GM18517 (cell line): ENCODE measurements around the gene UBE2F.
"Not testable (repeated sequence)": the region's sequence is repeated elsewhere in the genome, so short reads cannot be mapped to it uniquely, and the experiment has no call there.

Experiments used
- ATAC-seq: cut with Tn5 transposase; IDR thresholded peaks from one replicate; pipeline ENCODE4 v1.9.1; 2021; ENCODE audit warnings: mild to moderate bottlenecking, moderate library complexity; ENCODE audit not compliant: unreplicated experiment

Gene UBE2F

DNA sequence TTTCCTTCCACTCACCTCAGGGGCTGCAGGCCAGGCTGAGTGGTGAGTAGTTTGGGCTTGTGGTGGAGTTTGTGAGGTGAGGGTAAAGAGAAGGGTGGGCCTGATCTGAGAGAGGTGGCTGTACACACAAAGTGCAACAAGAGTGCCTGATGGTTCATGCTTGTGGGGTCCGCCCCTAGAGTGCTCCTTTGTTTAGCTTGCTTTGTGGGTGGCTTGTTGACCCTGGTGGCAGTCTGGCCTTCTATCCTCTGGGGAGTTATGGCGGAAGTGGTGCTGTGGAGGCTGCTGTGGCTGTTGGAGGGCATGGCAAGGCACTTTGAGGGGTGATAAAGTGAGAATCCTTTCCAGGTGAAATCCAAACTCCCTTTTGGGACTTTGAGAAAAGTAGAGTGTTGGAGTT is 10.6 kb downstream of the UBE2F start:
- no peak for ATAC-seq

DNA sequence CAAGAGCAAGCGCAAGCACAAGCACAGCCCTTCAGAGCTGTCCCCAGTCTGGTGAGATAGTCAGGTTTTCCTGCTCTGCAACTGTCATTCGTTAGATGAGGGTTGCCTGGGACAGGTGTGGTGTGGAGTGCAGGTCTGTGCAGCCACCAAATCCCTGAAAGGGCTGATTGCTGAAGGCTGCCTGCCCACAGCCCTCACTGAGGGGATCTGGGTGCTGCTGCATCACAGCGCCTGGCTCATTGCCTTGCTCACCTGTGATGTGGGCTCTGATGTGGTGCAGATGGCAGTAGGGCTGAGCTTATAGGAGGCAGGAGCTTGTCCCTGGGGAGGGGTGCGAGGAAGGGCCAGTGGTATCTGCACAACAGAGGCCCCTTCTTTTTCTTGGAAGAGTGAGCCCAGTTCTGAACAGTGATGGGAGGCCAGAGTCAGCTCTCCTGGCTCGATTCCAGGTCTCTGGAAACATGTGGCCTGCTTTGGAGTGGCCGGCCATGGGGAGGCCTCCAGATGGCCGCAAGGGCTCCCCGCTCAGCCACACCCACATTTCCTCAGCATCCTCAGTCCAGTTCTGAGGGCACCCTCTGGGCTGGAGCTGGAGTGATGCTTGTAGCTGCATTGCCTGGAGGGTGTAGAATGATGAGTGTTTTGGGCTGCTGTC is 11.4 kb downstream of the UBE2F start:
- no peak for ATAC-seq

GRCh38 chr2:237979331-237979730 is 12.5 kb downstream of the UBE2F start:
- no peak for ATAC-seq

DNA sequence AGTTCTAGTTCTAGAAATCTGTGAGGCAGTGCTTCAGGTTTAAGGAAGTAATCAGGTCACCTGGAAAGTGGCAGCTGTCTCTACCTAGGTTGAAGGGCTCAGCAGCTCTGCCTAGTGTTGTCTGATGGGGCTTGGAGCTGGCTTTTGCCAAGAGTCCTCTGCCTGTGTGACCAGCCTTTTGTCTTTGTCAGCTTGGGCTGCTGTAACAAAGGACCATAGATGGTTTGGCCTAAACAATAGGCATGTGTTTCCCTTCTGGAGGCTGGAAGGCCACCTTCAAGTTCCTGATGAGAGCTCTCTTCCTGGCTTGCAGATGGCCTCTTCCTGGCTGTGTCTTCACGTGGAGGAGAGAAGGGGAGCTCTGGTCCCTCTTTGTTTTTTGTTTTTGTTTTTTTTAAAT is 13.3 kb downstream of the UBE2F start:
- ATAC-seq = no peak

- no peak for ATAC-seq
Measured at GRCh38 chr2:237980751-237981150, 13.9 kb downstream of the UBE2F start.

GRCh38 chr2:237981621-237982020 is 14.8 kb downstream of the UBE2F start:
- not testable (repeated sequence) for ATAC-seq

- no peak for ATAC-seq
Measured at GRCh38 chr2:237982039-237982725, 15.4 kb downstream of the UBE2F start.

- no peak for ATAC-seq
Measured at GRCh38 chr2:237983922-237984321, 17.1 kb downstream of the UBE2F start.

- ATAC-seq = no peak
Measured at GRCh38 chr2:237987268-237987667, 20.5 kb downstream of the UBE2F start.

DNA sequence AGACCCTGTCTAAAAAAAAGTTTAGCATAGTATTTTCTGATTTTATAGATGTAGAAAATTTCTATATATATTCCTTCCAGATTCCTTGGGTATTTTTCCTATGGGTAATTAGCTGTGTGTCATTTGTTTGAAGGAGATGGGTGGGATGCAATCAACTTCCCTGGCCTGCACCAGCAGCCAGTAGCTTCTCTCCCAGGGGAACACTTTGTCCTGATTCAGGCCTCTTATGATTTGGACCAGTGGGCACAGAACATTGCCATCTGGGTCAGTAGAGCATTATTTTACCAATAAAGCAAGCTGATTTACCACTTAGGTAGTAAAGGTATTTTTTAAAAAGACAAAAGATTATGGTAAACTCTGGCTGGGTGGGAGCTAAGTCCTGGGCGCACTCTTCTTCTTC is 26.9 kb downstream of the UBE2F start:
- no peak for ATAC-seq

GRCh38 chr2:237995036-237995435 is 28.2 kb downstream of the UBE2F start:
- no peak for ATAC-seq

DNA sequence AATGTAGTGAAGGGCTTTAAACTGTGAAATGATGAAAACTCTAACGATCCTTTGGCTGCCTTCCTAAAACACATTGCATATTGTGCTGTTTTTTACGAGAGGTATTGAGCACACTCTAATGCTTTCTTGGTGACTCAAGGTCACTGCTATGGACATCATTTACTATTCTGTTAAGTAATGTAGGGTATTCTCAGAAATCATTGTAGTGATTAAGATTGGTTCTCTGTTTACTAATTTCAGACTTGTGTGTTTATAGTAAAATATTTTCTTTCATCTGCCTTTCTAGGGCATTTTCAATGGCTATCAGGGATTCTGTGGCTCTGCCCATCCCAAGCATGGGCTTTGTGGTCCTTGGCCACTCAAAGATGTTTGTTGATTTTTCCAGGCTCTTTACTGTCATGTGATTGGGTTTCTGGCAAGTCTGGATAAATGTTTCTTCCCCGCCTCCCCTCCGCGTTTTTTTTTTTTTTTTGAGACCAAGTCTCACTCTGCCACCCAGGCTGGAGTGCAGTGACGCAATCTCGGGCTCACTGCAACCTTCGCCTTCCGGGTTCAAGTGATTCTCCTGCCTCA is 29.3 kb downstream of the UBE2F start:
- ATAC-seq = no peak

GRCh38 chr2:237997521-237997920 is 30.7 kb downstream of the UBE2F start:
- no peak for ATAC-seq

DNA sequence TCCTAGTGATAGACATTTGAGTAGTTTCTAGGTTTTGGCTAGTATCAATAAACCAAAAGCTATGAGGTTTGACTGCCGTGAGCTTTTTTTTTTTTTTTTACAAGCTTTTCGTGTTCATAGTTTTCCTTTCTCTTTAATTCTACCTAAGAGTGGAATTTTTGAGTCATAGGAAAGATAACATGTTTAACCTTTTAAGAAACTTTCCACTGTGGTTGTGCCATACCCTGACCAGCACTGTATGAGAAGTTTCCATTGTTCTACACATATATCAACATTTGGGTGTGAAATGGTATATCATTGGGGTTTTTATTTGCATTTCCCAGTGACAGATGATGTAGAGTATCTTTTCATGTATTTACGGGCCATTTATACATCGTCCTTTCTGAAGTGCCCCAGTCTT is 31.7 kb downstream of the UBE2F start:
- peak; percentile 82 for ATAC-seq

- no peak for ATAC-seq
Measured at GRCh38 chr2:238003234-238004031, 36.6 kb downstream of the UBE2F start.

DNA sequence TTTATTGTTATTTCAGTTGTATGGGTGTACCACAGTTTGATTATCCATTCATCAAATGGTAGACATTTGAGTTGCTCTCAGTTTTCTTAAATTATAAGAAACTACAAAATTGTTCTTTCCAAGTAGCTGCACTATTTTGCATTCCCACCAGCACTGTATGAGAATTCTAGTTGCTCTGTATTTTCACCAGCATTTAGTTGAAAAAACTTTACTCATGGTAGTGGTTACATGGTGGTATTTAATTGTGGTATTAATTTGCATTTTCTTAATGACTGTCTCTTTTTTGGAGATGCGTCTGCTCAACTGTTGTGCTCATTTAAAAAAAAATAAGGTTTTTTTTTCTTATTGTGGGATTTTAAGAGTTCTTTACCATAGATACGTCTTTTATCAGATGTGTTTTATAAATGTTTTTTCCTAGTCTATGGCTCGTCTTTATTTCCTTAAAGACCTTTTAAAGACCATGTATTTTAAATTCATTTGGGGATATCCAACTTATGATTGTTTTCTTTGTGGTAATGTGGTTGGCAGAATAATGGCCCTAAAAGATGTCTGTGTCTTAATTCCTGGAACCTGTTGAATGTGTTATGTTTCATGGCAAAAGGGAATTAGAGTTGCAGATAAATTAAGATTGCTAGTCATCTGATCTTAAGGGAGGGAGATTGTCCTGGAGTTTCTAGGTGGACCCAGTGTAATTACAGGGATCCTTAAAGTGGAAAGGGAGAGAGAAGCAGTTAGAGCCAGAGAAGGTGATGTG is 37.4 kb downstream of the UBE2F start:
- no peak for ATAC-seq

GRCh38 chr2:238005528-238005927 is 38.7 kb downstream of the UBE2F start:
- ATAC-seq = no peak

DNA sequence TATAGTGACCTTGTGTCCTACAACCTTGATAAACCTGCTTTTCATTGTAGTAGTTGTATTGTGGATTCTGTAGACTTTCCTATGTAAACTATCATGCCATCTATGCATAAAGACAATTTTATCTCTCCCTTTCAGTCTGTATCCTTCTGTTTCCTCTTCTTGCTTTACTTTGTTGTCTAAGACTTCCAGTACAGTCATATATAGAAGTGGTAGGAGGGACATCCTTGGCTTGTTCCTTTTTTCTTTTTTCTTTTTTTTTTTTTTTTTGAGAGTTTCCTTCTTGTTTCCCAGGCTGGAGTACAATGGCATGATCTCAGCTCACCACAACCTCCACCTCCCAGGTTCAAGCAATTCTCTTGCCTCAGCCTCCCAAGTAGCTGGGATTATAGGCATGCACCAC is 39.7 kb downstream of the UBE2F start:
- no peak for ATAC-seq

GRCh38 chr2:238007924-238008323 is 41.1 kb downstream of the UBE2F start:
- ATAC-seq = no peak

GRCh38 chr2:238009563-238009962 is 42.7 kb downstream of the UBE2F start:
- no peak for ATAC-seq

DNA sequence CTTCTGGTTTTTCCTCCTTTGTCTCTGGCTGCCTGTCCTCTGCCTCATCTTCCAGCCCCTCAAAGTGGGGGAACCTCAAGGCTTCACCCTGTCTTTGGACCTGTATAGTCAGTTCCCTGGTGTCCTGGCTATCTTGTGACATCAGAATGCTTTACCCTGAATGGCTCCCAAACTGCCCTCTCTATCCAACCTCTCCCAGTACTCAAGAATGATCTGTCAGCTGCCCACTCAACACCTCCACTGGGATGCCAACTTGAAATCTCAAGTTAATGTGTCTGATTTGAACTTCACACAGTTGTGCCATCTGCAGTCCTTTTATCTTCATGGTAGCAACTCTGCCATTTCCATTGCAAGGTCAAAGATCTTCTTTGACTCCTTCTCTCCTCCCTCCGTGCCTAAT is 43.8 kb downstream of the UBE2F start:
- ATAC-seq = no peak
